ENCODE results near the gene RFX4.

RFX4 gene

DNA sequence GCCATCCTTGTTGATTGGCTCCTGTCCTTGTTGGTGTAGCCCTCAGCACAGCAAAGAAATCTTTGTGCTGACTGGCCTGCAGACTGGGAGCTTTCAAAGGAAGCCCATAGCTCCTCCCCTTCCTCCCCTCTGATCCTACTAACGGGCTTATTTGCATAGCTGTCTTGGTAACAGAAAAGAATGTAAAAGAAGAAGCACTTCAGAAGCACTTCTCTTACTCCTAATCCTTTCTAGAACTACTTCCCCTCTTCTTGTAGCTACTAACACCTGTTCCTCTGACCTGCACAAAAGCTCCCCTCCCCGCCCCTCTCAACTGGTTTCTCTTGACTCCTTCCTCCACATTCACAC lies 177.4 kb downstream of the RFX4 start:
- Mint-ChIP-seq H3K4me1 (peaks cover 38% of the 10 kb centered on the region), H3K36me3 (ENCODE audit: low read depth) (no peaks in the 10 kb centered on the region), H3K4me3 (peak overlapping the region; percentile 11 to 47 (median 41)), H3K27me3 (ENCODE audit: low read depth) (no peaks in the 10 kb centered on the region), H3K27ac (peak overlapping the region; percentile 95 to 98 (median 97)), H3K9me3 (no peaks in the 10 kb centered on the region)
- TF ChIP-seq, protein P1, sequence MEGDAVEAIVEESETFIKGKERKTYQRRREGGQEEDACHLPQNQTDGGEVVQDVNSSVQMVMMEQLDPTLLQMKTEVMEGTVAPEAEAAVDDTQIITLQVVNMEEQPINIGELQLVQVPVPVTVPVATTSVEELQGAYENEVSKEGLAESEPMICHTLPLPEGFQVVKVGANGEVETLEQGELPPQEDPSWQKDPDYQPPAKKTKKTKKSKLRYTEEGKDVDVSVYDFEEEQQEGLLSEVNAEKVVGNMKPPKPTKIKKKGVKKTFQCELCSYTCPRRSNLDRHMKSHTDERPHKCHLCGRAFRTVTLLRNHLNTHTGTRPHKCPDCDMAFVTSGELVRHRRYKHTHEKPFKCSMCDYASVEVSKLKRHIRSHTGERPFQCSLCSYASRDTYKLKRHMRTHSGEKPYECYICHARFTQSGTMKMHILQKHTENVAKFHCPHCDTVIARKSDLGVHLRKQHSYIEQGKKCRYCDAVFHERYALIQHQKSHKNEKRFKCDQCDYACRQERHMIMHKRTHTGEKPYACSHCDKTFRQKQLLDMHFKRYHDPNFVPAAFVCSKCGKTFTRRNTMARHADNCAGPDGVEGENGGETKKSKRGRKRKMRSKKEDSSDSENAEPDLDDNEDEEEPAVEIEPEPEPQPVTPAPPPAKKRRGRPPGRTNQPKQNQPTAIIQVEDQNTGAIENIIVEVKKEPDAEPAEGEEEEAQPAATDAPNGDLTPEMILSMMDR (IDR thresholded peaks at IDR 0.05; ENCODE audit: unreplicated experiment in 3 of 3), result no peak

DNA sequence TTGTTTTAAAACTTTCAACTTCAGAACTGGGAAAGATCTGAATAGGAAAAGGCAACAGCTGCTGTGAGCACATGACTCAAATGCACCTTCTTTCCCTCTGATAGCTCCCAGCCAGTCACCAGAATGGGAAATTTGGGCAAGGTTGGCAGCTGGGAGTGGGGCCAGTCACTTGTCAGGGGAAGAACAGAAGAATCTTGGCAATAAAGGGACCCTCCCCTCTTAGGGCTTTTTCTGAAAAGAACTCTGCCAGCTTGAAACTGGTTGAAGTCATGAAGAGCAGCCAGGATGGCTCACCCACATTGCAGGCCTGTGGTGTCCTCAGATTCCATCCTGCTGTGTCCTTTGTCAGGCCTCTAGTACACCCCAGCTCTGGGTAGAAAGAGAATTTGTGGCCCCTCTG lies 181.4 kb downstream of the RFX4 start:
- TF ChIP-seq, protein P1 (IDR thresholded peaks at IDR 0.05; ENCODE audit: unreplicated experiment in 3 of 3), result no peak
- no peak overlapping the region for H3K4me3 Mint-ChIP-seq
- H3K4me1 Mint-ChIP-seq, result peaks cover 54% of the 10 kb centered on the region
- H3K27me3 Mint-ChIP-seq (ENCODE audit: low read depth), result no peaks in the 10 kb centered on the region
- no peaks in the 10 kb centered on the region for H3K36me3 Mint-ChIP-seq (ENCODE audit: low read depth)
- H3K27ac Mint-ChIP-seq, result peak overlapping the region in 2 of 3 experiments; percentile 15 to 24
- H3K9me3 Mint-ChIP-seq, result no peaks in the 10 kb centered on the region

DNA sequence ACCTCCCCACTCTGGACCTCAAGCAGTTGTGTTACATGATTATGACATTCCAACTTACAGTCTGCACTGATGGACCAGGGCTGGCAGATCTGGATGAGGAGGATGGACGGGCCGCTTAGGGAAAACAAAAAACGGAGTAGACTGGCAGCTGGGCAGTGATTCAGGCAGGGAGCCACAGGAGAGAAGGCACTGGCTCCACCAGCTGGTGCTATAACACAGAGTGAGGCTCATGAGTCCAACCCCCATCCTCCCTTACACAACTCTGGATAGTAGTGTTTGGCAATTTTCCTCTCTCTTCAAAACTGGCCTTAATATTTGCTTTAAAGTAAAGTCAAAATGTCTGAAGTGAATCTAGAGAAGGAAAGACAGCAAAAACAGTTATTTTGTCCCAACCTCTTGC lies 181.9 kb downstream of the RFX4 start:
- Mint-ChIP-seq H3K4me1 (peaks cover 56% of the 10 kb centered on the region), H3K36me3 (ENCODE audit: low read depth) (no peaks in the 10 kb centered on the region), H3K9me3 (no peaks in the 10 kb centered on the region), H3K4me3 (no peak overlapping the region), H3K27me3 (ENCODE audit: low read depth) (no peaks in the 10 kb centered on the region), H3K27ac (peak overlapping the region in 1 of 3 experiments; percentile 6)
- TF ChIP-seq, protein P1 (IDR thresholded peaks at IDR 0.05; ENCODE audit: unreplicated experiment in 3 of 3), result no peak

- Mint-ChIP-seq H3K36me3 (ENCODE audit: low read depth) (no peaks in the 10 kb centered on the region), H3K4me1 (peaks cover 43% of the 10 kb centered on the region), H3K4me3 (peak overlapping the region; percentile 23 to 51 (median 30)), H3K9me3 (no peaks in the 10 kb centered on the region), H3K27ac (peak overlapping the region; percentile 81 to 90 (median 86)), H3K27me3 (ENCODE audit: low read depth) (no peaks in the 10 kb centered on the region)
- TF ChIP-seq, protein P1 (IDR thresholded peaks at IDR 0.05; ENCODE audit: unreplicated experiment in 3 of 3), result no peak
These were observed 183.6 kb downstream of the RFX4 start for GRCh38 chr12:106766393-106766826.

- no peaks in the 10 kb centered on the region for H3K27me3 Mint-ChIP-seq (ENCODE audit: low read depth)
- H3K27ac Mint-ChIP-seq, result peak overlapping the region; percentile 81 to 90 (median 86)
- TF ChIP-seq, protein P1 (IDR thresholded peaks at IDR 0.05; ENCODE audit: unreplicated experiment in 3 of 3), result no peak
- H3K4me3 Mint-ChIP-seq, result peak overlapping the region in 1 of 3 experiments; percentile 27
- H3K9me3 Mint-ChIP-seq, result no peaks in the 10 kb centered on the region
- H3K36me3 Mint-ChIP-seq (ENCODE audit: low read depth), result no peaks in the 10 kb centered on the region
- H3K4me1 Mint-ChIP-seq, result peaks cover 43% of the 10 kb centered on the region
These were observed 184.4 kb downstream of the RFX4 start for GRCh38 chr12:106767206-106767605.
